T47D (cell line): ENCODE measurements around the gene SYTL1.

Source experiments
- DNase-seq, 2 experiments: peaks; one replicate each; pipeline versions ENCODE4 v3.0.0 to v3.0.0-alpha.2; 2011 to 2012; ENCODE audit warnings: low read depth in 1 of 2, low spot score in 1 of 2
- JUND ChIP-seq: IDR thresholded peaks from 2 replicates; pipeline ENCODE4 v1.6.1; 2012; ENCODE audit warnings: low read depth
- in situ Hi-C: cut with HindIII; loops from 2 replicates; pipeline ENCODE4 v1.10.0; 2016; ENCODE audit warnings: low sequenced_read_pairs, low pct_unique_long_range_greater_than_20kb

SYTL1 gene

GRCh38 chr1:27353629-27354028, 11.8 kb downstream of the SYTL1 start:
- TF ChIP-seq JUND: no peak
- DNase-seq: no peak
- in situ Hi-C loops: no loop called here

GRCh38 chr1:27355683-27356082, 13.9 kb downstream of the SYTL1 start:
- no peak for TF ChIP-seq JUND
- no peak for DNase-seq
- in situ Hi-C loops: no loop called here

- DNase-seq: no peak
- in situ Hi-C loops: no loop called here
- TF ChIP-seq JUND: no peak
Measured at GRCh38 chr1:27356277-27356618, 14.4 kb downstream of the SYTL1 start.

DNA sequence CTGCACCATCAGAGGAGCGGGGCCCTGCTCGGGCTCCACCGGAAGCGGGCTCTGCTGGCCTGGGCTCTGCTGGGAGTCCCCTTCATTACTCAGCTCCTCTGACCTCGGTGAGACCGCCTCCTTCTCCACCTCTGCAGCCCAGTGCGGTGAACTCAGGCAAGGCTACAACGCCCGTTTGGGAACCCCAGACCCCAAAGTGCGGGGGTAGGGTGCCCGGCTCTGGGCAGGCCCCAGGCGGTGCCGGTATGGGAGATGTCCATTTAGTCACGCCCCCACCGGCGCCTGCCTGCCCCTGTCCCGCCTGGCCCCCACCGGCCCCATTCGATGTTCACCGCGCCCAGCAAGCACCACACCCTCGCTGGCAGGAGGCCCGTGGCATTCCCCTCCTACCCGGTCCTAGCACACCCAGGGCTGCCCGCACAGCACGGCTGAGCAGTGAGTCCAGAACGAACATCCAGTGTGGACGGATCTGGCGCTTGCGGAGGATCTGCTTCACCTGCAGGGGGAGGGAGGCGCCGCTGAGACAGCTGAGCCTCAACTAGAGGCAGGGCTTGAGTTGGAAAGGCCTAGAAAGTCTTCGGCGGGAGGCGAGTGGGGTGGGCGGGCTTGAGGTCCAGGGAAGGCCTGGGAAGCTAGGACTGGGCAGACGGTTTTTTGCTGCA, 14.9 kb downstream of the SYTL1 start:
- no peak for TF ChIP-seq JUND
- in situ Hi-C loops: no loop called here
- no peak for DNase-seq

DNA sequence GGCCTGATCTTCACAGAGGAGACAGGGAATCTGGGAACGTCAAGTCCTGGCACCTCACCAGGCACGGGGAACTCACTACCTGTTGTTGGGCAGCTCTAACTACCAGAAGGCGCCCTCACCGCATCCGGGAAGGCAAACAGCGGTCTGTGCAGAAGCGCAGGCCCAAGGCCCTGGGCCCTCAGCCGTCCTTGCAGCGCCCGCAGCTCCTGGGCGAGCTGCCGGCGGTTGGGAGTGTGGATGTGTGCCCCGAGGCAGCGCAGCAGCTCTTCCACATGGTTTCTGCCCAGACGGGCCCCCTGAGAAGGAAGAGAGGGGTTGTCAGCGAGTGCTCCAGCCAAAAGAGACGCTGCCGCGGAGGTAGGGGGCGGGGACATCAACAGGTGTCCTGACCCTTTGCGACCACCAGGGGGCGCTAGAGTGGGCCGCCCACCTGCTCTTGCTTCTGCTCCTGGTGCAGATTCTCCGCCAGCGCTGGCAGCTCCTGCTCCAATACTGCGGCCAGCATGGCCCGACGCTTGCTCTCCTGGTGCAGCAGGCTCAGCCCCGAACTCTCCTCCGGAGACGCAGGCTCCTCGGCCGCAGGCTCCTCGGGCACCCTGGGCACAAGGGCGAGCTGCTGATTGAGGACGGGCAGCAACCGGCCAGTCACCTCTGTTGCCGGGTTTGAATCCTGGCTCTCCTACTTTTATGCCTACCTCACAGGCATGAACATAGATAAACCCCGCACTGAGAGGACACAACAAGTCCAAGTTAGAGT, 15.6 kb downstream of the SYTL1 start:
- in situ Hi-C loops: no loop called here
- no peak for TF ChIP-seq JUND
- DNase-seq: peak; percentile 60 to 81

DNA sequence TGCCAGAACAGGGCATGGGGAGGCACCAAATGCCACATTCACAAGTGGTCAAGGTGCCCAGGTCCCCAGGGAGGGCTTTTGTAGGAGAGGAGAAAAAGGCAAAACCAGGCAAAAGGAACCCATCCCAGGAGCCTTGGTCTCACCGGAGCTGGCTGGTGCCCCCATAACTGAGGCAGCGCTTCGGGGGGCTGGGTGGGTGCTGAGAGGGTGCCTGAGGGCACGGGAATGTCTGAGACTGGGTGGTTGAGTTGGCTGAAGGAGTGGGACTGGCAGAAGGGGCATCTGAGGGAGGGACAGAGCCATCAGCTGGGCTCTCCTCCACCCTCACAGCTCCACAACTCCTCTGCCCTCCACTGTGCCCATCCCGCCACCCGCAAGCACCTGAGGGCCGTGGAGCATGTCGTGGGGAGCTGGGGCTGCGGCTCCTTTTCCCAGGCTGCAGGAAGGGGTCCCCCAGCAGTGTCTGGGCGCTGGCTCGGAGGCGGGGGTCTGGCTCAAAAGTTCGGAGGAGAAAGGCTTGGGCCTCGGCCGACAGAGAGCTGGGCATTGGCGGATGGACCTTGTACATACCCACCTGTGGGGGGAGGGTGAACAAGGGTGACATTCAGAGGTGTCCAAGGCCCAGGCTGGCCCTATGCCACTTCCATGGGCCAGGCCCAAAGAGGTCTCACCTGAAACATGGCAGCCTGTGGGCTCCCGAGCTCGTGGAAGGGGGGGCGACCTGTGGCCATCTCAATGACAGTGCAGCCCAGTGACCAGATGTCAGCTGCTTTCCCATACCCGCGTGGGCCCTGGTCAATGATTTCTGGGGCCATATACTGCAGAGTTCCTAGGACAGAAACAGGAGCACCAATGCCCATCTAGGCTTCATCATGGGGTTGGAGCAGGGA, 16.5 kb downstream of the SYTL1 start:
- in situ Hi-C loops: no loop called here
- no peak for TF ChIP-seq JUND
- DNase-seq: no peak

DNA sequence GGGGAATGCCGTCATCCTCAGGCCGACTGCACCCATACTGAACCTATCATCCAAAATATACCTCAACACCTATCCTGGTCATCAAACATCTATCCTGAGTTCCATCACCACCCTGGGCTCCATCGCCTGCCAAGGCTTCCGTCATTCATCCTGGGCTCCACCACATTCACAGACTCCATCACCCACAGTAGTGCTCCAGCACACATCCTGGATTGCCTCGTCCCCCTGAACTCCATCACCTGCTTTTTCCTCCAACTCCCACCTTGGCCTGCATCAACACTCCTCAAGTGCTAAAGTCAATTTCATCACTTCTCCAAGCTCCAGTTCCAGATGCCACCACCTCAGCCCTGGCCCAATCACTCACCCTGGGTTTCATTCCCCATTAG, 17.1 kb downstream of the SYTL1 start:
- TF ChIP-seq JUND: no peak
- in situ Hi-C loops: no loop called here
- no peak for DNase-seq

DNA sequence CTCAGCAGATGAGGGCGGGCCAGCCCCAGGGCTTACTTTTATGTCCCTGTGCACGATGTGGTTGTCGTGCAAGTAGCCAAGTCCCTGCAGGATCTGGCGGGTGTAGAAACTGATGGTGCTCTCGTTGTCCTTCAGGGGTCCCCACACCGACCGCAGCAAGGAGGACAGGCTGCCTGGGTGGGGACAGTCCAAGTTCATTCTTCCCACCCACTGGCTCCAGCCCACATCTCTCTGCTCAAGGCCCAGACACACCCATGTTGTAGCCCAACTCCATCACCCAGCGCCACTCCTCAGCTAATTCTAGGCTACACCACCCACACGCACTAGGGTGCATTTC, 18.0 kb downstream of the SYTL1 start:
- TF ChIP-seq JUND: no peak
- DNase-seq: no peak
- in situ Hi-C loops: no loop called here

- no peak for TF ChIP-seq JUND
- in situ Hi-C loops: no loop called here
- DNase-seq: no peak
Measured at GRCh38 chr1:27360159-27361043, 18.6 kb downstream of the SYTL1 start.

- in situ Hi-C loops: no loop called here
- no peak for DNase-seq
- no peak for TF ChIP-seq JUND
Measured at GRCh38 chr1:27361044-27361402, 19.2 kb downstream of the SYTL1 start.

DNA sequence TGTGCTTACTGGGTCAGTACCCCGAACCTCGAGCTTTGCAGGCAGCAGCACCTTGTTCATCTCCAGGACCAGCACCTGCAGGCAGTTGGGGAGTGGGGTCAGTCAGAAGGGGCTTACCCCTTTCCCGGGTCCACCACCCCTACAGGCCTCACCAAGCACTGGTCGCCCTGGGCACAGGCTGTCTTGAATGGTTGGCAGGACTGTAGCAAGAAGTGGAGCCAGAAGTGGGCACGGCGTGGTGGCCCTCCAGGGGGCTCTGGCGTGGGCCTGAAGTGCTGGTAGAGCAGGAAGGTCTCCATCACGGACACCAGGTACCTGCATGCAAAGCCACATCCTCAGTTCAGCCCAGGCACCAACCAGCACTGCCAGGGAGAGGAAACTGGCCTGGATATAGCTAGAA, 19.7 kb downstream of the SYTL1 start:
- no peak for DNase-seq
- in situ Hi-C loops: no loop called here
- TF ChIP-seq JUND: no peak
